Anterior cingulate cortex (tissue), 58 donors: ENCODE measurements around the gene SEC23A.

ENCODE experiments used
- DNase-seq, 58 donors: peaks; one replicate each; lab custom pipeline; 2025; lab: John Stamatoyannopoulos, UW

Gene SEC23A

DNA sequence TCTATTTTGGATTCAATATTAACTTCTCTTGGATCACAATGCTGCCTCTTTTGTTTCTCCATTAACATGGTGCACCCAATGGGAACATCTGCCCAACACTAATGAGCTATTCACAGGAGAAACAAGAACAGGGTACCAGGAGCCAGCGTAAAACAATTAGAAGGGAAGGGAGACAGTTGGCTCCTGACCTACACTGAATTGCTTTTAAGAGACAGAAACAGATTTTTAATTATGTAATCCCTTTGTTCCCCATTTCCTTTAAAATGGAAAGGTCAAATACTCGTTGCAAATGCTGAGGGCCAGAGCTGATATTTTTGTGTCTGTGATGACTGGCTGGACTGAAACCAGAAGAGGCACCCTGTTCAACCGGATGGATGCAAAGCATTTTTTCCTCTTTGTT, 108.3 kb downstream of the SEC23A start:
- no peak for DNase-seq

DNA sequence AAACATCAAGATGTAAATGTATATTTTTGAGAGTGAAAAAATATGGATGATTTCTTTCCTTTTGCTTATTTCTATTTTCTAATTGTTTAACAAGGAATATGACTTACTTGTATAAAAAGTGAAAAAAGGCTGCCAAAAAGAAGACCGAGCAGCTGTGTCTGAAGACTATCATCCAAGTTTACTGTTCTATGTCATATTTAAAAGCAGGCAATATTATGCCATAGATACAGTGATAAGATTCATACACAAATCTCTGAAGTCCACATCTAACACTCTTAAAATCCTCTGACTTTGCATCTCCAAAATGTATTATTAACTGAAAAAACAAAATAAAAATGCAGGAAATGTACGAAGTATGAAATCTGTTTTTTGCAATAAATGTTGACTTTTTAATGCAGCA, 109.1 kb downstream of the SEC23A start:
- no peak for DNase-seq

DNA sequence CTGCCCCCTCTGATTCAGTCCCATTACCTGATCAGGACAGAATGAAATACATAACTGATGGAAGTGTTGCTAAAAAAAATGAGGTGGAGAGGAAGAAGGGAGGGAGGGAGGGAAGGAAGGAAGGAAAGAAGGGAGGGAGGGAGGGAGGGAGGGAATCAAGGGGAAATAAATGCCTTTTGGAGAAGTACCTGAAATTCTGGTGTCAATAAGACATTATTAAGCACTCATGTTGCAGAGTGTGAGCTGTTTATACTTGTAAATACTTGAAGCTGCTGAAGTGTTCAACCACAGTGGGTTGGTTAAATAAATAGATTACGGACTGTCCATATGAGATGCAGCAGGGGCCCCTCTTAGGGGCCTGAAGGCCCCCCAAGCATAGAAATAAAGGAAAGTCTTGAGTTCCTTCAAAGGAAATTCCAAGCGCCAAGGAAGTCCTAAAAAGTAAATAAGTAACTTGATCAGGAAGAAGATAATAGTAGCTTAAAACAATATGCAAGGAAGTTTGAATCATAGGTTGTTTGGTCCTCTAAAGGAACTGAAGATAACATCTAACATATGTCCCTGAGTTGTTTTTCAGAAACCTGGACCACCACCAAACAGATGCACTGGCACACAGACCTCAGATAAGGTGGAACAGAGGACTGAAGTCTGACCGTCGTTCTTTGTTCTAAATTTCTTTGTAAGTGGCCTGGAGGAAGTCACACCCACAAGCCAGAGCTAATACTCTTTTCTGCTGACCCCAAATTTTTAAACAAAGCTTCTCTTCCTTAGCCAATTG, 110.8 kb downstream of the SEC23A start:
- no peak for DNase-seq

DNA sequence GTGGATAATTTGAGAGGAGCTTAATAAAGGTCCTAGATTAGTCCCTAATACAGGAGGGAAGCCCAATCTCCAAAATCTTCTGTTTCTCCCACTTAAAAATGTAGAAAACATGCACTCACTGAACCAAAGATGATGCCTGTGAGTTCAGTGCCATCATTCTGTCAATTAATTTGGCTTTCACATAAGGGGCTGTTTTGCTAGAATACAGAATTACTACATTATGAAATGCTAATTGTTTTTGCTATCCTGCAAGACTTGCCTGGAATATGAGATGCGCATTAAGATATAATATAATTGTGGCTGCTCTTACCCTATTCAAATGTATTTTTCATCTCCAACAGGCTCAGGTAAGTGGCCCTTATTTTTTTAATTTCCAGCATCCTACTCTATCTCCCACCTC, 111.7 kb downstream of the SEC23A start:
- no peak for DNase-seq

DNA sequence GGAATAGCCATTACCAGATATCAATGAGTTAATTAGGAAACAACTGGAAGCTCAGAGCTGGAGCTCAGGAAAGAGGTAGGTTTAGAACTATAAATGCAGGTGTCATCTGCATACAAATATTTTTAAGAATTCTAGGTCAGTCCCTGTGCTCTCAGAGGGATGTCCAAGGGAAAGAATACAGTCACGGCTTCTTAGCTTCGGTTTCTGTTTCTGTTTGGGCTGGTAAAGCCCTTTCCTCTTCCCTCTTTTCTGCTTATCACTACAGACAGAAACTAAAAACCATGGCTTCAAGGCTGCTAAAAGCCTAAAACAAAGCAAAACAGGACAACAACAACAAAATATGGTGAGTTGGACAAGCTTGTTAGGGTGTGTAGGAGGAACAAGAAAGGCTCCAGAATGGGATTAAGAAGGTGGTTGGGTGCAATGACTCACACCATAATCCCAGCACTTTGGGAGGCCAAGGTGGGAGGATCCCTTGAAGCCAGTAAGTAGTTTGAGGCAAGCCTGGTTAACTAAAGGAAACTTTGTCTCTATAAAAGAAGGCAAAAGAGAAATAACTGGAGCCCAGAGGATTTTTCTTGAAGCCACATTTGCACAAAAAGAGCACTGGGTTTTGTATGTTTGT, 113.0 kb downstream of the SEC23A start:
- no peak for DNase-seq

DNA sequence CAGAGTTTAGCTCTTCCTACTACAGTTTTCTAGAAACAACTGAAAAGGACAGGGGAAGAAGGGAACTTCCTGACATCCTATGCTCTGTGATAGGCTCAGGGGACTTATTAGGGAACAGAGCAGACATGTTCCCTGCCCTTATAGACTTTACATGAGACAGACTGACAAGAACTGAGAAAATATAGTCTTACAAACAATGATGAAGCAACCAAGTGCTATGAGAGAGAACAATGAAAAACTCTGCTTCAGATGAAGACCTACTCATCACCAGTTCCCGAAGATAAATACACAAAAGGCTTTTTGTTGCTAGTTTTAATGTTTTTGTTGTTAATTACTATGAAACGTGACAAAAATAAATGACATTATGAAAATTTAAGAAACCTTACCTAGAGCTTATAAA, 115.3 kb downstream of the SEC23A start:
- DNase-seq, result no peak

DNA sequence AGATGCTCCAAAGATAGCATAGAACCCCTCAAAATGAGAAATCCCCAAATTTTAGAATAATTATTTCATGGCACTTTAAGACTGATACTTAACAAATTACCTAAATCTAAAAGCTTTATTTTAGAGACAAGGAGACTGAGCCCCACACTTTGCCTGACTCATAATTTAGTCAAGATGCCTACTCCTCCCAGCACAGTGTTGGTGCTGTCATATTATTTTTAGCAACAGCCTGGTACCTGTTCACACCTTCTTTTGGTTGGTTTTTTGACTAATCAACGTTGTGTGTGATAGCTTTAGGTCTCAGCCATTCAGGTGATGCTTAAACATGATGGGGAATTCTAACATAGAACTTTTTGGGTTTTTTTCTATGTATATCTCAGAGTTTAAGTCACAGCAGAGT, 120.2 kb downstream of the SEC23A start:
- DNase-seq, result no peak

DNA sequence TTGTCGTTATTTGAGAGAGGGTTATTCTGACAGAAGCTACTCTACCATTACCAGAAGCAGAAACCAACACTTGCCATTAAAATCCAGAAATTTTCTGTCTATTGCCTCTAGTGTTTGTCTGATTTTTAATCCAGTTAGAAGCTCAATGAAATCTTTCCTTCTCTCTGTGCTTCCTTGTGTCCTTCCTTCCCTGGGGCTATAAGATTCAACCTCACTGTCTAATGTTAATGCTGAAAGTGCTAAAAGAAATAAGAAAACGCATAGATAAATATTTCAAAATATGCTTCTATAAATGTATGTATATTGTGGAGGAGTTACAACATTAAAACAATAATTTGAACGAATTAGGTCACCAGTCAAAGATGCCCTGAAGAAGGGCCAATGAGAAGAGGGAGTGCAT, 120.8 kb downstream of the SEC23A start:
- DNase-seq, result no peak
